Breast epithelium (tissue), 3 donors: Measurements from ENCODE around the gene TMX2.

Experiments used
- CTCF ChIP-seq, 3 donors: fragments of 450-650 bp; IDR thresholded peaks; one replicate each; pipeline ENCODE4 v1.5.1; 2016 to 2017; ENCODE audit warnings: antibody characterized with exemption in 3 of 3, mild to moderate bottlenecking in 3 of 3, moderate library complexity in 3 of 3
- POLR2AphosphoS5 ChIP-seq, 3 donors: sonication (generic); formaldehyde crosslinking; IDR thresholded peaks; one replicate each; pipeline ENCODE4 v1.6.1; 2017; ENCODE audit warnings: antibody characterized with exemption in 3 of 3

- TF ChIP-seq CTCF (IDR thresholded peaks at IDR 0.05) (no peak), POLR2AphosphoS5 (IDR thresholded peaks at IDR 0.05) (no peak)
Observed at GRCh38 chr11:57744357-57744756, 32.0 kb downstream of the TMX2 start.
